Testis (tissue), 3 donors: Measurements from ENCODE around the gene FSTL1. TPM values are rescaled to one million over a fixed set of nuclear protein-coding genes. Genes with fewer than 3 reads are reported as not detected.

Experiments
- DNase-seq: peaks from one replicate; pipeline ENCODE4 v3.0.0-alpha.2; 2019
- H3K27ac ChIP-seq, 2 donors: fragments of 200-600 bp; sonication (generic); one replicate each; pipeline ENCODE4 v1.5.1; 2019
- H3K27me3 ChIP-seq: fragments of 200-600 bp; sonication (generic); one replicate; pipeline ENCODE4 v1.5.1; 2019
- H3K36me3 ChIP-seq: fragments of 200-600 bp; sonication (generic); one replicate; pipeline ENCODE4 v1.5.1; 2017; ENCODE audit warnings: low read depth; ENCODE audit errors: missing control alignments
- H3K4me1 ChIP-seq: fragments of 200-600 bp; sonication (generic); one replicate; pipeline ENCODE4 v1.5.1; 2019
- H3K4me3 ChIP-seq, 2 donors: fragments of 200-600 bp; sonication (generic); one replicate each; pipeline ENCODE4 v1.5.1; 2017 to 2019
- H3K9me3 ChIP-seq: fragments of 200-600 bp; sonication (generic); one replicate; pipeline ENCODE4 v1.5.1; 2017
- POLR2A ChIP-seq: fragments of 450-650 bp; IDR thresholded peaks from one replicate; pipeline ENCODE4 v1.6.1; 2017; ENCODE audit warnings: antibody characterized with exemption, mild to moderate bottlenecking, moderate library complexity
- WGBS, 2 donors: methylation state at CpG; one replicate each; pipeline ENCODE4 v1.1.5; 2018; 5-methylcytosine and 5-hydroxymethylcytosine counted together
- intact Hi-C: fragments of 100-400 bp; cut with DNase I; formaldehyde crosslinking; loops from one replicate; pipeline ENCODE4 v1.15.1; 2023; ENCODE audit warnings: low total_unique reads
- polyA plus RNA-seq: library from polyadenylated mRNA; stranded (reverse); fragments of 350-450 nt; fragmentation: Illumina TruSeq; extraction: RNeasy Lipid Tissue Mini Kit (QIAGEN cat#74804); gene quantifications from one replicate; pipeline ENCODE4 v1.2.3, GENCODE V29; 2014; ENCODE audit warnings: low read depth, low replicate concordance; ENCODE audit not compliant: insufficient read depth
- total RNA-seq, 2 donors: library from RNA; depleted of rRNA; stranded (reverse); fragments of >200 nt; gene quantifications; one replicate each; pipeline ENCODE4 v1.2.3, GENCODE V29; 2016
- TF ChIP-seq, protein P1 (sequence below), 3 experiments: fragments of 450-650 bp in 2 of 3; fragments of 200-600 bp in 1 of 3; sonication (generic) in 1 of 3; IDR thresholded peaks; one replicate each; pipeline ENCODE4 v1.5.1; 2016 to 2019; ENCODE audit warnings: antibody characterized with exemption in 3 of 3, mild to moderate bottlenecking in 2 of 3, moderate library complexity in 1 of 3

Gene FSTL1
- total and polyA plus RNA-seq, 3 donors from 2014 or later: 35.0 to 122 (median 73.8) TPM

DNA sequence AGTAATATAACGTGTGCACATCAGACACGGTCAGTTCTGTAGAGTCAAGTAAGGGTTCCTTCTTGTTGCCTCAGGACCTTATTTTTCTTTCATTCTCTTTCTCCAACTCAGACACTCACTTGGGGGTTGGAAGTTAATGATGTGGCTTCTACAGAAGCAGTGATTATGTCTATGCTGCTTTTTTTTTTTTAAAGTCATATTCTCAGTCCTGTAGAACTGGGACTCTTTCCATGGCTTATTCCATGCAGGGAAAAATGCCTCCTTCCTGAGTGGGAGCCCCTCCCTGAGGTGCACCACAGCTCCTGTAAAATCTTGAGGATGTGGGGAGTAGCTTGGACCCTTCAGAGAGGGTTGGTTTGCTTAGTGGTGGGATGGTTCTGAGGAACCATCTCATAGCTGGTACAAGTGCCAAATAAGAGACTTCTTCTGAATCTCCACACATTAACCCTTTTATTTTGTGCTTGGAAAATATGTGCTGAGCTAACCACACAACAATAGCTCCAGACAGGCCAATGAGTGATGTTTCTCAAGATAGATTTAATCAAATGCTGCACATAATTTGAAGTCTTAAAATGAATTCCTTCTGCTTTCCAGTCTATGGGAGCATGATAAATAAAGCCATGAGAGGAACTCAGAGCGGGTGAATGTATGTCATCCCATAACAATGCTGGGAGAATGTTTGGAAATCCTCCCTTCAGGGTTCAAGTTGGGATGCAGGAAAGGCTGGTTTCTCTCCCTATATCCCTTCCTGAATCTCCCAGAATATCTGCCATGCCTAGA, 23.3 kb upstream of the FSTL1 start:
- 94 to 99% methylated on average over 3 of the region's 3 CpGs for WGBS, 2 donors
- TF ChIP-seq, protein P1, sequence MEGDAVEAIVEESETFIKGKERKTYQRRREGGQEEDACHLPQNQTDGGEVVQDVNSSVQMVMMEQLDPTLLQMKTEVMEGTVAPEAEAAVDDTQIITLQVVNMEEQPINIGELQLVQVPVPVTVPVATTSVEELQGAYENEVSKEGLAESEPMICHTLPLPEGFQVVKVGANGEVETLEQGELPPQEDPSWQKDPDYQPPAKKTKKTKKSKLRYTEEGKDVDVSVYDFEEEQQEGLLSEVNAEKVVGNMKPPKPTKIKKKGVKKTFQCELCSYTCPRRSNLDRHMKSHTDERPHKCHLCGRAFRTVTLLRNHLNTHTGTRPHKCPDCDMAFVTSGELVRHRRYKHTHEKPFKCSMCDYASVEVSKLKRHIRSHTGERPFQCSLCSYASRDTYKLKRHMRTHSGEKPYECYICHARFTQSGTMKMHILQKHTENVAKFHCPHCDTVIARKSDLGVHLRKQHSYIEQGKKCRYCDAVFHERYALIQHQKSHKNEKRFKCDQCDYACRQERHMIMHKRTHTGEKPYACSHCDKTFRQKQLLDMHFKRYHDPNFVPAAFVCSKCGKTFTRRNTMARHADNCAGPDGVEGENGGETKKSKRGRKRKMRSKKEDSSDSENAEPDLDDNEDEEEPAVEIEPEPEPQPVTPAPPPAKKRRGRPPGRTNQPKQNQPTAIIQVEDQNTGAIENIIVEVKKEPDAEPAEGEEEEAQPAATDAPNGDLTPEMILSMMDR (IDR thresholded peaks at IDR 0.05): no peak
- TF ChIP-seq POLR2A: no peak
- H3K9me3 ChIP-seq: no peaks in the 10 kb centered on the region
- H3K36me3 ChIP-seq: no peaks in the 10 kb centered on the region
- intact Hi-C loops: no loop called here
- DNase-seq: no peak
- H3K4me1 ChIP-seq: no peaks in the 10 kb centered on the region
- H3K4me3 ChIP-seq: no peak overlapping the region
- no peaks in the 10 kb centered on the region for H3K27me3 ChIP-seq
- no peak overlapping the region for H3K27ac ChIP-seq

DNA sequence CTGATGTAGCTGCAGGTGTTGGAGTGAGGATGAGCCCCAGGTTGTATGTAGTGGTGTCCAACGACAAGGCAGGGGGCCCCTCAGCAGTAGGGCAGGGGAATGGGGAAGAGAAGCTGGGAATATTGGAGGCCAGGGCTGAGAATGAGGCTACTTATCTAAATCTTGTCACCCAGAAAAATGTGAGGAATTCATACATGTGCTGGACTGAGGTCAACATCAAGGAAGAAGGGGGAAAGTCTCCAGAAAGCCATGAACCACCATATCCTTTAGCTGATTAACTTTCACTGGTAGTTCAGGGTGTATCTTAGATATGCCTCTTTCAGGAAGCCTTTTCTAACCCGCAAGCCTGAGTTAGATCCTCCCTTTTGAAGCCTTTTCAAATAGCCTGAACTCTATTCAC, 22.6 kb upstream of the FSTL1 start:
- 82 to 88% methylated on average over 2 of the region's 2 CpGs for WGBS, 2 donors

DNA sequence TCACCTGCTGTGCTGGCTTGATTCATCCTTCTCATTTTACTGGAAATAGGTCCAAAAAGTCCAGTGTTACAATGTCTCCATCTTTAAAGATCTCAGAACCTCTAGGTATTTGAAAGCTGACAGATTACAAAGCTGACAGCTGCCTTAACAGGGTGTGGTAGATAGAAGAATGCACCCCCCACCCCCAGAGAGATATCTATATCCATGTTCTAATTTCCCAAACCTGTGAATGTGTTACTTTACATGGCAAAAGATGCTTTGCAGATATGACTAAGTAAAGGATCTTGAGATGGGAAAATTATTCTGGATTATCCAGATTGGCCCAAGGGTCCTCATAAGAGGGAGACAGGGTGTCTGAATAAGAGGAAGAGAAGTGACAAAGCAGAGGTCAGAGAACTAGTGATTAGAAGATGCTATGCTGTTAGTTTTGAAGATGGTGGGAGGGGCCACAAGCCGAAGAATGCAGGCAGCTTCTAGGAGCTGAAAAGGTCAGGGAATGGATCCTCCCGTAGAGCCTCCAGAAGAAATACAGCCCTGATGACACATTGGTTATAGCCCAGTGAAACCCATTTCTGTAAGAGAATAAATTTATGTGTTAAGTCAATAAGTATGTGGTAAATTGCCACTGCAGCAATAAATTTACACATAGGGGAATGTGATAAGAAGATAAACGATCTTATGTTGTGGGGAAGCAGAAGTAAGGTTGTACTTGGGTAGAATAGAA, 21.5 kb upstream of the FSTL1 start:
- DNase-seq: no peak
- intact Hi-C loops: no loop called here
- Histone ChIP-seq H3K27ac (no peak overlapping the region), H3K27me3 (no peaks in the 10 kb centered on the region), H3K36me3 (no peaks in the 10 kb centered on the region), H3K9me3 (no peaks in the 10 kb centered on the region), H3K4me1 (no peaks in the 10 kb centered on the region), H3K4me3 (no peak overlapping the region)
- 54 to 67% methylated on average over 3 of the region's 3 CpGs for WGBS, 2 donors
- TF ChIP-seq, protein P1 (IDR thresholded peaks at IDR 0.05): no peak
- no peak for TF ChIP-seq POLR2A

More for the DNA sequence above, 22.6 kb upstream of the FSTL1 start:
- no peak for TF ChIP-seq POLR2A
- TF ChIP-seq, protein P1 (IDR thresholded peaks at IDR 0.05): no peak
- Histone ChIP-seq H3K9me3 (no peaks in the 10 kb centered on the region), H3K36me3 (no peaks in the 10 kb centered on the region), H3K27me3 (no peaks in the 10 kb centered on the region), H3K4me3 (no peak overlapping the region), H3K4me1 (no peaks in the 10 kb centered on the region), H3K27ac (no peak overlapping the region)
- no peak for DNase-seq
- intact Hi-C loops: no loop called here

DNA sequence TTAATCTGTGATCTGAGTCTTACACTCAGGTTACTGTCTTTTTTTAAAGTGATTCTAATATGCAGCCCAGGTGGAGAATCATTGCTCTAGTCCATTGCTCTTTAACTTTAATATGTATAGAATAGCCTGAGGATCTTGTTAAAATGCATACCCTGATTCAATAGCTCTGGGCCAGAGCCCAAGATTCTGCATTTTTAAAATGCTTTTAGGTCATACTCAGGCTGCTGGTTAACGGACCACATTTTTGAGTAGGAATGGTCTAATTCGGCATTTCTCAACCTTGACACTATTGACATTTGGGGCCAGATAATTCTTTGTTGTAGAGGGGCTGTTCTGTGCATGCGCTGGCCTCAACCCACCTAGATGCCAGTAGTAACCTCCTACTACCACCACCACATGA, 20.9 kb upstream of the FSTL1 start:
- no peak for TF ChIP-seq POLR2A
- TF ChIP-seq, protein P1 (IDR thresholded peaks at IDR 0.05): no peak
- no peaks in the 10 kb centered on the region for H3K36me3 ChIP-seq
- H3K9me3 ChIP-seq: no peaks in the 10 kb centered on the region
- H3K4me1 ChIP-seq: no peaks in the 10 kb centered on the region
- DNase-seq: no peak
- no peaks in the 10 kb centered on the region for H3K27me3 ChIP-seq
- no peak overlapping the region for H3K27ac ChIP-seq
- H3K4me3 ChIP-seq: no peak overlapping the region
- 82 to 92% methylated on average over 3 of the region's 3 CpGs for WGBS, 2 donors
- intact Hi-C loops: no loop called here
